AG04449 (cell line): ENCODE results near the gene SHFL.

Experiments used
- CTCF ChIA-PET: fragments of 350-600 bp; formaldehyde crosslinking; extraction: SDS; loops from one replicate; lab custom pipeline; 2021; ENCODE audit warnings: antibody characterized with exemption; lab: Yijun Ruan, JAX
- POLR2A ChIA-PET: fragments of 400-600, 350-600 bp; formaldehyde crosslinking; extraction: SDS; loops from one replicate; lab custom pipeline; 2020; ENCODE audit warnings: antibody characterized with exemption, inconsistent platforms; lab: Yijun Ruan, JAX
- DNase-seq: peaks from one replicate; pipeline ENCODE4 v3.0.0-alpha.2; 2010; ENCODE audit warnings: low read depth, low spot score
- H3K4me3 ChIP-seq: 2 replicates; pipeline ENCODE4 v1.5.1; 2011; ENCODE audit warnings: low read depth, mild to moderate bottlenecking, control low read depth, low read length
- TF ChIP-seq, protein P1 (sequence below): IDR thresholded peaks from one replicate; pipeline ENCODE4 v1.5.1; 2011; ENCODE audit warnings: mild to moderate bottlenecking, moderate library complexity, low read length, control low read depth, inconsistent platforms; ENCODE audit not compliant: insufficient read depth; ENCODE audit errors: missing control alignments

SHFL gene

DNA sequence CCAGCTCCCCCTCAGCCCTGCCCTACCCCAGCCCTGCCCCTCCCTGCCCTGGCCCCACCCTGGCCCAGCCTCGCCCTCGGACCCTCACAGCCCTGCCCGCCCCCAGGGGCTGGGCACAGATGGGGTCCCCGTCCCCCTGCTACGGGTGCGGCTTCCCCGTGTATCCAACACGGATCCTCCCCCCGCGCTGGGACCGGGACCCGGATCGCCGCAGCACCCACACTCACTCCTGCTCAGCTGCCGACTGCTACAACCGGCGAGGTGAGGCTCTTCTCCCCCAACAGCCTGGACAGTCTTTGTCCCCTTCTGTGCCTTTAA is 5.2 kb downstream of the SHFL start:
- no peak for DNase-seq
- H3K4me3 ChIP-seq = no peak overlapping the region
- ChIA-PET POLR2A (interaction anchor here (1.0 kb wide), 1 partner anchor 15 kb away, joined by 3 read pairs; the partner anchor contains the start of gene PPAN), CTCF (interaction anchor here (1.2 kb wide), 1 partner anchor 161 kb away, joined by 3 read pairs; no protein-coding TSS in a partner anchor)
- TF ChIP-seq, protein P1, sequence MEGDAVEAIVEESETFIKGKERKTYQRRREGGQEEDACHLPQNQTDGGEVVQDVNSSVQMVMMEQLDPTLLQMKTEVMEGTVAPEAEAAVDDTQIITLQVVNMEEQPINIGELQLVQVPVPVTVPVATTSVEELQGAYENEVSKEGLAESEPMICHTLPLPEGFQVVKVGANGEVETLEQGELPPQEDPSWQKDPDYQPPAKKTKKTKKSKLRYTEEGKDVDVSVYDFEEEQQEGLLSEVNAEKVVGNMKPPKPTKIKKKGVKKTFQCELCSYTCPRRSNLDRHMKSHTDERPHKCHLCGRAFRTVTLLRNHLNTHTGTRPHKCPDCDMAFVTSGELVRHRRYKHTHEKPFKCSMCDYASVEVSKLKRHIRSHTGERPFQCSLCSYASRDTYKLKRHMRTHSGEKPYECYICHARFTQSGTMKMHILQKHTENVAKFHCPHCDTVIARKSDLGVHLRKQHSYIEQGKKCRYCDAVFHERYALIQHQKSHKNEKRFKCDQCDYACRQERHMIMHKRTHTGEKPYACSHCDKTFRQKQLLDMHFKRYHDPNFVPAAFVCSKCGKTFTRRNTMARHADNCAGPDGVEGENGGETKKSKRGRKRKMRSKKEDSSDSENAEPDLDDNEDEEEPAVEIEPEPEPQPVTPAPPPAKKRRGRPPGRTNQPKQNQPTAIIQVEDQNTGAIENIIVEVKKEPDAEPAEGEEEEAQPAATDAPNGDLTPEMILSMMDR = no peak

DNA sequence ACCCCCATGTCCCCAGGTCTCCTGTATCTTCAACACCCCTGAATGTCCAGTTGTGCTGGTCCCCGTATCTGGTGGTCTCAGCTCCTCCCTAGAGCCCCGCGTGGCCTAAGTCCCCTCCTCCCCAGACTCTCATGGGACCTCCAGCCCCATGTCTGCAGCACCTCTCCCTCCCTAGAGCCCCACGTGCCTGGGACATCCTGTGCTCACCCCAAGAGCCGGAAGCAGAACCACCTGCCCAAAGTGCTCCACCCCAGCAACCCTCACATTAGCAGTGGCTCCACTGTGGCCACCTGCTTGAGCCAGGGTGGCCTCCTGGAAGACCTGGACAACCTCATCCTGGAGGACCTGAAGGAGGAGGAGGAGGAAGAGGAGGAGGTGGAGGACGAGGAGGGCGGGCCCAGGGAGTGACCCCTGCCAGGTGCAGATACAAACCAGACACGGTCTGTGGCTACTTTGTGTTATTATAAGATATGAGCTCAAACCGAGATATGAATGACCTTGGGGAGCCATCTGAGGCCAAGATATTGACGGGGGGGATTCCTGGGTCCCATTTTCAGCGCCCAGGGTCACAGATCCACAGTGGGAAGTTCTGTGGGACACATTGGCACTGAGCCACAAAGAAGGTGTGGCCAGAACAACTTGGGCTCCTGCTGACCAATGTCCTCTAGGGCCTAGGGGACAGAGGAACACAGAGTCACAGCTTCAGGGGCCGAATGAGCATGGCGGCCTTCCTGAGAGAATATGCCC is 6.0 kb downstream of the SHFL start:
- ChIA-PET CTCF (no interaction called here), POLR2A (interaction anchor here (1.0 kb wide), 1 partner anchor 14 kb away, joined by 3 read pairs; the partner anchor contains the start of gene PPAN)
- DNase-seq = no peak
- TF ChIP-seq, protein P1 = no peak
- H3K4me3 ChIP-seq = no peak overlapping the region

GRCh38 chr19:10092648-10093294 is 6.7 kb downstream of the SHFL start:
- CTCF ChIA-PET = no interaction called here

GRCh38 chr19:10093295-10094186 is 7.4 kb downstream of the SHFL start:
- TF ChIP-seq, protein P1 = no peak

More at GRCh38 chr19:10092648-10093294, 6.7 kb downstream of the SHFL start:
- DNase-seq = no peak
- TF ChIP-seq, protein P1 = no peak
- POLR2A ChIA-PET = no interaction called here
- H3K4me3 ChIP-seq = no peak overlapping the region

GRCh38 chr19:10095622-10095947 is 9.5 kb downstream of the SHFL start:
- peak overlapping the region; percentile 49 for H3K4me3 ChIP-seq
- TF ChIP-seq, protein P1 = no peak
- ChIA-PET POLR2A (interaction anchor here (0.6 to 1.8 kb wide), 5 partner anchors 11 to 106 kb away, joined by 3 to 6 read pairs (median 3); partner anchors contain the start of gene PPAN), CTCF (interaction anchor here (1.1 to 6.9 kb wide), 5 partner anchors 10 to 284 kb away, joined by 3 to 68 read pairs (median 13); partner anchors contain the start of genes PPAN and TYK2)
- DNase-seq = no peak

More at GRCh38 chr19:10093295-10094186, 7.4 kb downstream of the SHFL start:
- no peak for DNase-seq
- H3K4me3 ChIP-seq = no peak overlapping the region
- CTCF ChIA-PET = interaction anchor here (6.9 kb wide), 1 partner anchor 162 kb away, joined by 48 read pairs; no protein-coding TSS in a partner anchor
- POLR2A ChIA-PET = no interaction called here
